Measurements from ENCODE around the gene BANP.
"Not testable (repeated sequence)": the region's sequence is repeated elsewhere in the genome, so short reads cannot be mapped to it uniquely, and the experiment has no call there.

- TF ChIP-seq CTCF (IDR thresholded peaks at IDR 0.05; ENCODE audit: low read length); EZH2 (IDR thresholded peaks at IDR 0.05; ENCODE audit: borderline replicate concordance, low read length): not testable (repeated sequence)
Measured at GRCh38 chr16:88053479-88053878, 102.2 kb downstream of the BANP start.

Data from OCI-LY1 (cell line).